Activated naive CD4-positive, alpha-beta T cell treated with anti-CD3 and anti-CD28 coated beads, Interleukin-2, amount 50 U/mL, for 24 hours (primary cell): ENCODE results near the gene CALML3.
A peak's percentile ranks its signal among the peaks of the same experiment; 100 is the strongest.

Experiments
- H3K27ac Mint-ChIP-seq: one replicate; pipeline ENCODE4 v1.8.0; 2021; ENCODE audit warnings: mild to moderate bottlenecking, mixed read lengths
- H3K27me3 Mint-ChIP-seq: one replicate; pipeline ENCODE4 v1.8.0; 2021; ENCODE audit warnings: mixed read lengths
- H3K36me3 Mint-ChIP-seq: one replicate; pipeline ENCODE4 v1.8.0; 2021; ENCODE audit warnings: mixed read lengths
- H3K4me1 Mint-ChIP-seq: one replicate; pipeline ENCODE4 v1.8.0; 2021; ENCODE audit warnings: mixed read lengths
- H3K4me3 Mint-ChIP-seq: one replicate; pipeline ENCODE4 v1.8.0; 2021; ENCODE audit warnings: mild to moderate bottlenecking, mixed read lengths
- H3K9me3 Mint-ChIP-seq: one replicate; pipeline ENCODE4 v1.8.0; 2021; ENCODE audit warnings: mixed read lengths

Gene CALML3

DNA sequence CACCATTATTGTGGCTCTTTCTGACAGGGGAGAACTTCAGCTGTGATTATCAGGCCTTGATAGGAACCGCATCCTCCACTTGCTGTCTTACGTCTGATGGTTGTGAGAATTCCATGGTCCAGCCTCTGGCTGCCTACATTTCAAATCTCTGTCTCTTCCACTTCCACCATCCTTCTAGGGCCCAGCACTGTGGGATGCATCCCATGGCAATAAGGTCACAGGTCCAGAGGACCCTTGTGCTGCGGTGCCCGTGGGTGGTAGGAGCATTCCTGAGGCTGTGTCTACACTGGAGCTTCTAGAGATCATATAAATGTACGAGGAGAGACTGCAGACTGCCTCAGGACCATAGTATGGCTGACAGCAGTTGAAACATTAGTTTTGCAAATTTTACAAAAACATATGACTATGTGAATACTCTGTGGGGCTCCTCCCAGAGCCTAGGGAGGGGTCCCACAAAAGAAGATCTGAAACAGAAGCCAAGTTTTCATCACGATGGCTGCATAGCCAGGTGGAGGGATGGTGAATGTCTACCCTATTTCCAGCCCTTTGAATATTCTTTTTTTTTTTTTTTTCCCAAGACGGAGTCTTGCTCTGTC, 11.8 kb downstream of the CALML3 start:
- H3K4me3 Mint-ChIP-seq = no peak overlapping the region
- H3K27ac Mint-ChIP-seq = no peak overlapping the region

GRCh38 chr10:5537684-5538083, 12.9 kb downstream of the CALML3 start:
- no peaks in the 10 kb centered on the region for H3K9me3 Mint-ChIP-seq
- no peak overlapping the region for H3K27ac Mint-ChIP-seq
- peaks cover 2% of the 10 kb centered on the region for H3K36me3 Mint-ChIP-seq
- H3K4me3 Mint-ChIP-seq = no peak overlapping the region
- H3K27me3 Mint-ChIP-seq = no peaks in the 10 kb centered on the region
- H3K4me1 Mint-ChIP-seq = no peaks in the 10 kb centered on the region

More for the DNA sequence above, 11.8 kb downstream of the CALML3 start:
- Mint-ChIP-seq H3K27me3 (no peaks in the 10 kb centered on the region), H3K36me3 (no peaks in the 10 kb centered on the region), H3K4me1 (no peaks in the 10 kb centered on the region), H3K9me3 (no peaks in the 10 kb centered on the region)

DNA sequence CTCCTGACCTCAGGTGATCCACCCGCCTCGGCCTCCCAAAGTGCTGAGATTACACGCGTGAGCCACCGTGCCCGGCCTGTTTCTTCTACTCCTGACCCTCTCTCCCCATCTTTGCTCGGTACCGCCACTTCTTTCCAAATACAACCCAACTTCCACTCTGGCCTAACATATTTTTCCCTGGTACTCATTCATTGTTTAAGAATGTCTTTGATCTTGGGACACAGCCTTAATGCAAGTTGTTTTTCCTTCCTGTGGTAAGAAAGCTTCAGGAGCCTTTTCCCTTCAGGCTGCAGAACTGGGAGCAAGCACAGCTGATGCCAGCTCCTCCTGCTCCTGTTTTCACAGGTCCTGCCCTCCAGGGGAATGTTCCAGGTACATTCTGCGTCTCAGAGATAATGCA, 13.7 kb downstream of the CALML3 start:
- Mint-ChIP-seq H3K27me3 (no peaks in the 10 kb centered on the region), H3K4me3 (no peak overlapping the region), H3K9me3 (peaks cover under 1% of the 10 kb centered on the region), H3K27ac (no peak overlapping the region), H3K36me3 (peaks cover 2% of the 10 kb centered on the region), H3K4me1 (no peaks in the 10 kb centered on the region)

DNA sequence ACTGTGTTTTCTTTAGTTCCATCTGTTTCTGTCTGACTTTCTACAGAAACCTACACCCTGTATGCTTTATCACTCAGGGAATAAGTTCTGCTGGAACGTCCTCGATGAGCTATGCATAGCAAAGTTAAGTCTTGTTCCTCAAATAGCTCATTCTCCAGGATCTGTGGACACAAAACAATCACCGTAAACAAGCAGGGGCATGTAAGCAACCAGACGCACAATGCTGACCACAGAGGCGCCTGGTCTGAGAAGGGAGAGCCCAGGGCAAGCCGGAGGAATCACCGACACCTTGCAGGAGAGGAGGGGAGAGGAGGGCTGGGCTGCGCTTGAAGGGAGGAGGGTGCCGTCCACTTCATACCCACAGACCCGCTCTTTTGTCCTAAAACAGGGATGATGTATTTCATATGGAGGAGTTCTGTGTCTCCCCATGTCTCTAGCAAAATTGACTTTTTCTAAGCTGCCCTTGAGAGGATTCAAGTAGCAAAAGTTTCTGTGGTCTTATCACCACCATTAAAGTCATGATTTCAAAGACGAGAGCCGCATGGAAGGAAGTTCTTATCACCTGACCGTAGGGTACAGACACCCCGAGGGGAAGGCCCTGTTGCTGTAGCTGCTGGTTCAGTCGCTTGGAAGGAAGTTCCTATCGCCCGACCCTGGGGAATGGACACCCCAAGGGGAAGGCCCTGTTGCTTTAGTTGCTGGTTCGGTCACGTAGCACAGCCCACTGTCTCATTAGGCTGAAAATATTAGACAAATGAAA, 14.3 kb downstream of the CALML3 start:
- Mint-ChIP-seq H3K9me3 (peaks cover 4% of the 10 kb centered on the region), H3K27me3 (no peaks in the 10 kb centered on the region), H3K36me3 (peaks cover 4% of the 10 kb centered on the region), H3K27ac (no peak overlapping the region), H3K4me1 (no peaks in the 10 kb centered on the region), H3K4me3 (no peak overlapping the region)

DNA sequence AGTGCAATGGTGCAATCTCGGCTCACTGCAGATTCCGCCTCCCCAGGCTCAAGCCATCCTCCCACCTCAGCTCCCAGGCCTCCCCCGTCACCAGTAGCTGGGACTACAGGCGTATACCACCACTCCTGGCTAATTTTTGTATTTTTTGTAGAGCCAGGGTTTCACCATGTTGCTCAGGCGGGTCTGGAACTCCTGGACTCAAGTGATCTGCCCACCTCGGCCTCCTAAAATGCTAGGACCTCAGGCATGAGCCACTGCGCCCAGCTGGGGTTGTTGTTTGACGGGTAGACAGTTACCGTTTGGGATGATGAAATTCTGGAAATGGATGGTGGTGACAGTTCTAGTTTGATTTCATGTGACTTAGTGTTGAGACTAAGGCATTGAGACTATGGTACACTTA, 15.3 kb downstream of the CALML3 start:
- H3K27me3 Mint-ChIP-seq = no peaks in the 10 kb centered on the region
- H3K36me3 Mint-ChIP-seq = peaks cover 4% of the 10 kb centered on the region
- no peak overlapping the region for H3K4me3 Mint-ChIP-seq
- H3K27ac Mint-ChIP-seq = no peak overlapping the region
- no peaks in the 10 kb centered on the region for H3K4me1 Mint-ChIP-seq
- H3K9me3 Mint-ChIP-seq = peaks cover 4% of the 10 kb centered on the region

GRCh38 chr10:5540891-5541290, 16.1 kb downstream of the CALML3 start:
- Mint-ChIP-seq H3K9me3 (peaks cover 4% of the 10 kb centered on the region), H3K36me3 (peaks cover 4% of the 10 kb centered on the region), H3K4me3 (no peak overlapping the region), H3K27me3 (no peaks in the 10 kb centered on the region), H3K4me1 (no peaks in the 10 kb centered on the region), H3K27ac (no peak overlapping the region)

- Mint-ChIP-seq H3K27me3 (no peaks in the 10 kb centered on the region), H3K4me3 (no peak overlapping the region), H3K27ac (no peak overlapping the region), H3K9me3 (peaks cover 4% of the 10 kb centered on the region), H3K4me1 (no peaks in the 10 kb centered on the region), H3K36me3 (peaks cover 4% of the 10 kb centered on the region)
Measured at GRCh38 chr10:5542100-5542499, 17.3 kb downstream of the CALML3 start.

DNA sequence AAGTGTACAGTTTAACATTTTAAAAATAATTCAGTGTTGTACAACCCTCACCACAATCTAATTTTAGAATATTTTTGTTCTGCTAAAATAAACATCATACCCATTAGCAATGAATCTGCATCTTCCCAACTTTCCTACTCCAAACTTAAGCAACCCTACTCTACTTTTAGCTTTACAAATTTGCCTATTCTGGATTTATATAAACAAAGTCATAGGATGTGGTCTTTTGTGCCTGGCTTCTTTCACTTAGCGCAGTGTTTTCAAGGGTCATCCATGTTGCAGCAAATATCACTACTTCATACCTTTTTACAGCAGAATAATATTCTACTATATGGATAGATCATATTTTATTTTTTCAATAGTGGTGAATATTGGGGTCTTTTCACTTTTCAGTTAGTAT, 18.9 kb downstream of the CALML3 start:
- Mint-ChIP-seq H3K27ac (peak overlapping the region; percentile 51), H3K27me3 (no peaks in the 10 kb centered on the region), H3K4me3 (no peak overlapping the region), H3K4me1 (no peaks in the 10 kb centered on the region), H3K36me3 (peaks cover 4% of the 10 kb centered on the region), H3K9me3 (peaks cover 4% of the 10 kb centered on the region)

- Mint-ChIP-seq H3K4me3 (no peak overlapping the region), H3K36me3 (peaks cover 4% of the 10 kb centered on the region), H3K9me3 (peaks cover 4% of the 10 kb centered on the region), H3K27ac (no peak overlapping the region), H3K27me3 (no peaks in the 10 kb centered on the region), H3K4me1 (no peaks in the 10 kb centered on the region)
Measured at GRCh38 chr10:5544216-5544805, 19.6 kb downstream of the CALML3 start.

GRCh38 chr10:5545011-5545410, 20.2 kb downstream of the CALML3 start:
- H3K27me3 Mint-ChIP-seq = no peaks in the 10 kb centered on the region
- no peak overlapping the region for H3K27ac Mint-ChIP-seq
- peaks cover 4% of the 10 kb centered on the region for H3K9me3 Mint-ChIP-seq
- H3K4me3 Mint-ChIP-seq = no peak overlapping the region
- no peaks in the 10 kb centered on the region for H3K4me1 Mint-ChIP-seq
- H3K36me3 Mint-ChIP-seq = peaks cover 4% of the 10 kb centered on the region

- Mint-ChIP-seq H3K27ac (no peak overlapping the region), H3K36me3 (peaks cover 4% of the 10 kb centered on the region), H3K9me3 (peaks cover 4% of the 10 kb centered on the region), H3K4me3 (no peak overlapping the region), H3K4me1 (peaks cover 1% of the 10 kb centered on the region), H3K27me3 (no peaks in the 10 kb centered on the region)
Measured at GRCh38 chr10:5545426-5545777, 20.6 kb downstream of the CALML3 start.

DNA sequence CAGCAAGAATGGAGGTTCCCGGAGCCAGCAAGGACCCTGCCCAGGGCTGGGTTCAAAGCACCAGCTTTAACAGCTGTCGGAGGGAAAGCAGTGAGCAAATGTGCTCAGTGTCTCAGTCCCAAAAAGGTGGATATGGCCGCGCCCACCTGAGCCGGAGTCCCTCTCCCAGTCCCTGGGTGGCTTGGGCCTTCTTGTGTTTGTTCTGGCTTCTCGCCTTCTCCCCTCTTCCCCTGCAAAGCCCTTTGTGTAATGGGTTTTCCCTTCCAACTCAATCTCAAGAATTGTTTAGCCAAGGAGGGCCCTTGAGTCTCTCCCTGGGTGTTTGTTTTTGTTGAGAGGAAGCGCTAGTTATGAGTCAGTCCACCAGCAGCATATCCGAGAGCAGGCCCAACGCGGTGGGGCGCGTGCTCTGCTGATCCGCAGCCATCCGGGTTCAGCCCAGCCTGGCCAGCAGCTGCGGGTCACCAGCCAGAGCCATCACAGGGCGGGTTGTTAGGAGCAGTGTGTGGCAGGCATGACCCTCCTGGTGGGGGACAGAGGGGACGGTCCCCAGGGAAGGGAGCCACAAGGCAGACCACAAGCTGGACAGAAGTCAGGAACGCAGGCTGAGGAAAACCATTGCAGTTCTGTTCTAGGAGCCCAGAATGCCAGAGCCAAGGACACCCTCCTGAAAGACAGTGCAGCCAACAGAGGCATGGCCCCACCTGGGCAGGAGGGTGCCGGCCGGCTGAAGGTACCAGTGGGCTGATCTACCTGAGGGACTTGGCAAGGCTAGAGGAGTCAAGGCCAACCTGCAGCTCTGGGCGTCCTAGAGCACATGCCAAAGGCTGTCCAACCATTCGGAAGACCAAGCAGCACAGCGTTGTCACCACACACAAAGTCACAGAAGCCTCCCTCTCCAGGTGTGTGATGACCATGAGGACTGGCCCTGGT, 21.3 kb downstream of the CALML3 start:
- Mint-ChIP-seq H3K4me3 (no peak overlapping the region), H3K27ac (no peak overlapping the region), H3K27me3 (no peaks in the 10 kb centered on the region), H3K4me1 (peaks cover 8% of the 10 kb centered on the region), H3K36me3 (peaks cover 4% of the 10 kb centered on the region), H3K9me3 (peaks cover 4% of the 10 kb centered on the region)

GRCh38 chr10:5546891-5547680, 22.3 kb downstream of the CALML3 start:
- Mint-ChIP-seq H3K4me3 (no peak overlapping the region), H3K9me3 (peaks cover 4% of the 10 kb centered on the region), H3K36me3 (peaks cover 2% of the 10 kb centered on the region), H3K4me1 (peaks cover 15% of the 10 kb centered on the region), H3K27me3 (no peaks in the 10 kb centered on the region), H3K27ac (no peak overlapping the region)

DNA sequence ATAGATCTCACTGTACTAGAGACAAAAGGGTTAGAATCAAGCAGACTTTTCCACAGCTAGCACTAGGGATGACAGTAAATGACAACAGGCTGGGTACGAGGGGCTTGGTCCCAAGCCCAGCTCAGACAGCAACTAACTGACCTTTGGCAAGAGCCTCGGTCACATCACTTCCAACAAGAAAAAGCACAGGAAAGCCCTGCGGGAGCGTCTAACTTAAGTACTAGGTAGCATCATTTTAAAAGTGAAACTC, 22.8 kb downstream of the CALML3 start:
- Mint-ChIP-seq H3K4me3 (no peak overlapping the region), H3K4me1 (peaks cover 20% of the 10 kb centered on the region), H3K9me3 (peaks cover 4% of the 10 kb centered on the region), H3K27ac (no peak overlapping the region), H3K36me3 (peaks cover 2% of the 10 kb centered on the region), H3K27me3 (no peaks in the 10 kb centered on the region)

DNA sequence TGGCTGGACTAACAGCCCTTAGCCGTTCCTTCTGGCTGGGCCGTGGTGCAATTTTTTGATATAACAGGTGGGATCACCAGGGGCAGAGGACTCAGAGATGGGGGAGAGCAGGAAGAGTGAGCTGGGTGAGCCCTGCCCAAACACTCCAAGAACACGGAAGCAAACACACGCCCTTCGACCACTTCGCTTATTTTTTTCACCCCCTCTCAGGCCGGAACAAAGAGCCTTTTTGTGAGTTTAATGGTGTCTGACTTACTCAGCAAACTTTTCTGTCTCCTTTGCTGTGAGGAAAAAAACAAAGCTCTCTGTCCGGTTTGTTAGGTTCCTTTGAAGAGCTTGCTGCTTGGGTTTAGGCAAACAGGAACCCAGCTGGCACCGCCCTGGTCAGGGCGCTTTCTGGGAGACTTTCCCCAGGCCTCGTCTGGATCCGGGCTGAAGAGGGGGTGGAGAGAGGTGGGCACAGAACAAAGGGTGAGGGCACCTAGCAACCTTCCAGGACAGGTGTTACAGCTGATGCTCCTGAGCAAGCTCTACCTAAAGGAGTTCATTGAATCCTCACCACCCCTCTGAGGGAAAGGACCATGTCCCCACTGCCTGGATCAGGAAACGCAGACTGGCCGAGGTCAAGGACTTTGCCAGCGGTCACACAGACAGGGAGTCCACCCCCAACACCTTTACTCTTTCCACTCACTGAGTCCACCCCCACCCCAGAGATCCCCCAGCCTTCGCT, 23.3 kb downstream of the CALML3 start:
- Mint-ChIP-seq H3K4me1 (peaks cover 25% of the 10 kb centered on the region), H3K27me3 (no peaks in the 10 kb centered on the region), H3K9me3 (peaks cover 4% of the 10 kb centered on the region), H3K36me3 (peaks cover 2% of the 10 kb centered on the region), H3K4me3 (no peak overlapping the region), H3K27ac (no peak overlapping the region)
